Mucosa of rectum (tissue), 2 donors: ENCODE measurements around the gene PCARE.

Experiments
- H3K27ac ChIP-seq, 2 donors: one replicate each; pipeline ENCODE4 v1.7.0; 2013; ENCODE audit warnings: inconsistent platforms in 2 of 2, low read depth in 2 of 2, low read length in 2 of 2
- H3K27me3 ChIP-seq, 2 donors: one replicate each; pipeline ENCODE4 v1.7.0; 2013; ENCODE audit warnings: low read length in 2 of 2; ENCODE audit not compliant: control insufficient read depth in 2 of 2, insufficient read depth in 2 of 2
- H3K36me3 ChIP-seq, 2 donors: one replicate each; pipeline ENCODE4 v1.7.0; 2013; ENCODE audit warnings: low read length in 2 of 2; ENCODE audit not compliant: control insufficient read depth in 2 of 2, insufficient read depth in 2 of 2
- H3K4me1 ChIP-seq, 2 donors: one replicate each; pipeline ENCODE4 v1.7.0; 2013; ENCODE audit warnings: low read length in 2 of 2, mild to moderate bottlenecking in 1 of 2; ENCODE audit not compliant: control insufficient read depth in 2 of 2, insufficient read depth in 2 of 2
- H3K4me3 ChIP-seq, 2 donors: one replicate each; pipeline ENCODE4 v1.7.0; 2013; ENCODE audit warnings: low read length in 2 of 2
- H3K9ac ChIP-seq, 2 donors: one replicate each; pipeline ENCODE4 v1.7.0; 2013; ENCODE audit warnings: low read length in 2 of 2, low read depth in 1 of 2, mild to moderate bottlenecking in 1 of 2
- H3K9me3 ChIP-seq, 2 donors: one replicate each; pipeline ENCODE4 v1.7.0; 2013; ENCODE audit warnings: low read length in 2 of 2; ENCODE audit not compliant: control insufficient read depth in 2 of 2
- donor health status: healthy.
- donor health status: Normal muscosa, but diverticular disease.

Gene PCARE

GRCh38 chr2:29054430-29054829 is 19.9 kb downstream of the PCARE start:
- no peaks in the 10 kb centered on the region for H3K9me3 ChIP-seq
- H3K27me3 ChIP-seq = no peaks in the 10 kb centered on the region
- no peak overlapping the region for H3K27ac ChIP-seq
- H3K9ac ChIP-seq = no peak overlapping the region
- no peaks in the 10 kb centered on the region for H3K36me3 ChIP-seq
- no peaks in the 10 kb centered on the region for H3K4me1 ChIP-seq
- no peak overlapping the region for H3K4me3 ChIP-seq

DNA sequence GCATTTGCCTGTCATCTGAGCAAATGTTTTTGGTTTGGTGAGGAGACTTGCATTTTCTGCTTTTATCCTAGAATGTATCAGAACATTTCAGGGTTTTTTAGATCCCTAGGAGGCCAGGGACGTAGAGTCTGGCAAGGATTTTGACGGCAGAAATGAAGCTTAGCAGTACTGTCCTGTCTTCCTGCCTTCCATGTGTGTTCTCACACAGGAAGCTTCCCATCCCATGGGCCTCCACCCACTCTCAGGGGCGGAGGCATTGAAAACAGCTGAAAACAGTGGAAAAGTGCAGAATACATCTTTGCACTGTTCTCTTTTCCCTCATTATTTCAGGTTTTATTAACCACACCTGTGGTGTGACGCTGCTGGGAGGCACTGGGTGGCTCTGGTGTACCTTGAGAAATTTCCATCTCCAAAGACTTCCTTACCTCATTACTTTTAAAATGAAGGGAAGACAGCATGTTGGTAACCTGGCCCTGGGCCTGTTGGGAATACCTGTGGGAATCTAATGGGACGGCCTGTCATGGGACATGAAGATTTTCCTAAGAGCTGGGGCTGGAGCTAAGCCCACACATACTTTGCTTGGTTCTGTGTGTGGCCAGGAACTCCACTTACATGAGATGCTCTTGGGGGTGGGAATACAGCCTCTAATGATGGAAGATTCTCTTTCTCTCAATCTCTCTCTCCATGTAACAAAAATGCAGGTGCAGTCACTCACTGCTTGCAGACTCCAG is 20.5 kb downstream of the PCARE start:
- H3K9ac ChIP-seq = no peak overlapping the region
- H3K4me1 ChIP-seq = no peaks in the 10 kb centered on the region
- H3K4me3 ChIP-seq = no peak overlapping the region
- H3K27me3 ChIP-seq = no peaks in the 10 kb centered on the region
- H3K9me3 ChIP-seq = no peaks in the 10 kb centered on the region
- no peaks in the 10 kb centered on the region for H3K36me3 ChIP-seq
- H3K27ac ChIP-seq = no peak overlapping the region

- Histone ChIP-seq H3K36me3 (no peaks in the 10 kb centered on the region), H3K27ac (no peak overlapping the region), H3K27me3 (no peaks in the 10 kb centered on the region), H3K9me3 (no peaks in the 10 kb centered on the region), H3K4me1 (no peaks in the 10 kb centered on the region), H3K9ac (no peak overlapping the region), H3K4me3 (no peak overlapping the region)
These were observed 21.1 kb downstream of the PCARE start for GRCh38 chr2:29053223-29053622.

DNA sequence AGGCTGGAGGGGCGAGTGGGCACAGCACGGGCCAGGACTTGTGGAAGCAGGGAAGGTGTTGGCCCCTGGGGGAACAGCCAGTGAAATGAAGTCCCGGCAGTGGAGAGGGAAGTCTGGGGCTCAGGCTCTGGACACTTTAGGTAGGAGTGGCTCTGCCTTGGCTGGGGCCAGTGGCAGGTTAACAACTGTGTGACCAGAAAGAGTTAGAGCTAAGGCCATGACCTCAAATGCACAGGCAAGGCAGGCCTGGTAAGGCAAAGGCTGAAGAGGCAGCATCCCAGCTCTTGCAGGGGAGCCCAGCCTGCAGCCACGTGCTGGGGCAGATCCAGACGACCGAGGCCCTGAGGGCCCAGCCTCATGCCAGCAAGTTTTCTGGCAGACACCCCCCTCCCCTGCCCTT is 21.5 kb downstream of the PCARE start:
- H3K27ac ChIP-seq = no peak overlapping the region
- no peaks in the 10 kb centered on the region for H3K4me1 ChIP-seq
- no peak overlapping the region for H3K9ac ChIP-seq

GRCh38 chr2:29051730-29052129 is 22.6 kb downstream of the PCARE start:
- Histone ChIP-seq H3K36me3 (no peaks in the 10 kb centered on the region), H3K9me3 (no peaks in the 10 kb centered on the region), H3K27me3 (no peaks in the 10 kb centered on the region), H3K9ac (no peak overlapping the region), H3K27ac (no peak overlapping the region), H3K4me1 (no peaks in the 10 kb centered on the region), H3K4me3 (no peak overlapping the region)

More for the DNA sequence above, 21.5 kb downstream of the PCARE start:
- H3K9me3 ChIP-seq = no peaks in the 10 kb centered on the region
- H3K27me3 ChIP-seq = no peaks in the 10 kb centered on the region
- H3K4me3 ChIP-seq = no peak overlapping the region
- H3K36me3 ChIP-seq = no peaks in the 10 kb centered on the region

DNA sequence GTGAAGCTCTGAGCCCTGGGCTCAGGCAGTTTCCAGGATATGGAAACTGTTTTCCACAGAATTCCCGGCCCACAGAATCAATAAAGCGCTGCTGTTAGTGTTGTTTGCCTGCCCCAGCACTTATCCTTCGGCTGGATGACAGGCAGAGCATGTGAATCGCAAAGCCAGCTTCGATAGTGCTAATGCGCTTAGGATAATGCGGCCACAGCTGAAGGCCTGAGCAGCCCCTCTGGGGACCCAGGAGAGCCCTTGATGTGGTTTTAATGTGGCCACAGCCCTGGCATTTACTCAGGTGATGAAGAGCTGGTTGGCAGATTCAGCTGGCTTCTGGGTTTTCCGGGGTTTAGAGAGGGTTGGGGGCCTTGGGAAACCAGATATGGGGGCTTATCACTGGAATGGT is 23.7 kb downstream of the PCARE start:
- H3K36me3 ChIP-seq = no peaks in the 10 kb centered on the region
- no peak overlapping the region for H3K4me3 ChIP-seq
- no peaks in the 10 kb centered on the region for H3K27me3 ChIP-seq
- H3K9ac ChIP-seq = no peak overlapping the region
- no peaks in the 10 kb centered on the region for H3K4me1 ChIP-seq
- H3K27ac ChIP-seq = no peak overlapping the region
- H3K9me3 ChIP-seq = no peaks in the 10 kb centered on the region

DNA sequence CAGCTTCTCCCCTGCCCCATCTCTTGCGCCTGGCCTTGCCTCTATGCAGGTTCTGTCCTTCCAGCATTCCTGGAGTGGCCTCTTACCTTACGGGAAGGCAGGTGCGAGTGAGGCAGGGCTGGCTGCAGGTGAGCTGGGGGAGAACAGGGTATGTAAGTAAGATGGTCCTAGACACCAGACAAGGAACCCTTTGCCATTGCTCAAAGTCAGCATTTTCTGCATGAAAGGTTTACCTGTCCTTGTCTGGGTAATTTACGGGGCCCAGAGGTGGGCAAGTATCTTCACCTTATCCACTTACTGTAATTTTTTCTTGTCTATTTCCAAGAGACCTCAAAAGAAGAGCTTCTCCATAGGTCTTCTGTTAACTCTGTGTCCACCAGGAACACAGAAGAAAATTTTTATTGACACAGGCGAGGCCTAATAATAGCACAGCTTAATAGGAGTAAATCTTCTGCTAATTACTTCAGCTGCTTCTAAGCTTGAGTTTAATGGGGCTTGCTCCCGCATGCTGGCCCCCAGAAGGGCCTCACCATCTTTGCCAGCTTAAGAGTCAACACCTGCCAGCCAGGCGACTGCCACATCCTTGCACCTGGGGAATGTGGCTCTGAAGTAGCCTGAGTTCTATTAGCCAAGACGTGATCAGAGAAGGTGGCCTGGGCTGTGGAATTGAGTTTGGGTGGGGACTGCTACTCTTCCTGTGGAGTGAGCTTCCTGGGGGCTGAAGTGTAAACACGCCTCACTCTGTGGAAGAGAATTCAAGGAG is 27.1 kb downstream of the PCARE start:
- H3K9me3 ChIP-seq = no peaks in the 10 kb centered on the region
- H3K9ac ChIP-seq = no peak overlapping the region
- H3K4me1 ChIP-seq = no peaks in the 10 kb centered on the region
- H3K4me3 ChIP-seq = no peak overlapping the region
- no peaks in the 10 kb centered on the region for H3K36me3 ChIP-seq
- no peak overlapping the region for H3K27ac ChIP-seq
- no peaks in the 10 kb centered on the region for H3K27me3 ChIP-seq

GRCh38 chr2:29046321-29046720 is 28.0 kb downstream of the PCARE start:
- no peak overlapping the region for H3K9ac ChIP-seq
- H3K27ac ChIP-seq = no peak overlapping the region
- no peaks in the 10 kb centered on the region for H3K9me3 ChIP-seq
- no peaks in the 10 kb centered on the region for H3K27me3 ChIP-seq
- H3K4me3 ChIP-seq = no peak overlapping the region
- no peaks in the 10 kb centered on the region for H3K36me3 ChIP-seq
- no peaks in the 10 kb centered on the region for H3K4me1 ChIP-seq

GRCh38 chr2:29044459-29044858 is 29.9 kb downstream of the PCARE start:
- Histone ChIP-seq H3K4me3 (no peak overlapping the region), H3K4me1 (no peaks in the 10 kb centered on the region), H3K36me3 (no peaks in the 10 kb centered on the region), H3K27ac (no peak overlapping the region), H3K27me3 (no peaks in the 10 kb centered on the region), H3K9me3 (no peaks in the 10 kb centered on the region), H3K9ac (no peak overlapping the region)

DNA sequence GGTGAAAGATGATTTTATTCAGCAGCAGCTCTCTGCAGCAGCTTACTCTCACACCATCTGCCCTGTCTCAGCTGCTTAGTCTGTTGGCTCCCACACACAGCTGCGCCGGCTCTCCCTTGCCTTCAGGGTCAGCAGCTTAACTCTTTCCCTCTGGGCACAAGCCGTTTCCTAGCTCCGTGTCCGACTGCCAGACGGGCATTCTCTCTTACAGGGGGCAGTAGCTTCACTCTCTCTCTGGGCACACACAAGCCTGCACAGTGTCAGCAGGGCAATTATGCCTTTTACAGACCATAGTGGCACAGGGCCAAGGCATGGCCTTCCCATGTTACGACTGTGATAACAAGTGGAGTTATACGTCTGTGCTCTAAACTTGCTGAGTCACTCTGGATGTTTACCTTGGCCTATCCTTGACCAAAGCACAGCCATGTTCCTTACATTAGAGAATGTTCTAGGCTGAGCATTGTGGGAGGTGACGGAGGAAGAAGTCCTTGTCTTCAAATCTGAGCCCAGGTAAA is 31.7 kb downstream of the PCARE start:
- H3K27me3 ChIP-seq = no peaks in the 10 kb centered on the region
- H3K4me1 ChIP-seq = no peaks in the 10 kb centered on the region
- H3K9me3 ChIP-seq = no peaks in the 10 kb centered on the region
- no peak overlapping the region for H3K27ac ChIP-seq
- H3K9ac ChIP-seq = no peak overlapping the region
- no peak overlapping the region for H3K4me3 ChIP-seq
- H3K36me3 ChIP-seq = no peaks in the 10 kb centered on the region
